ENCODE results near the gene KDM4B. TPM values are rescaled to one million over a fixed set of nuclear protein-coding genes. Genes with fewer than 3 reads are reported as not detected.

The KDM4B gene
- total and polyA plus RNA-seq, 7 donors = 7.2 to 46.5 (median 21.4) TPM

DNA sequence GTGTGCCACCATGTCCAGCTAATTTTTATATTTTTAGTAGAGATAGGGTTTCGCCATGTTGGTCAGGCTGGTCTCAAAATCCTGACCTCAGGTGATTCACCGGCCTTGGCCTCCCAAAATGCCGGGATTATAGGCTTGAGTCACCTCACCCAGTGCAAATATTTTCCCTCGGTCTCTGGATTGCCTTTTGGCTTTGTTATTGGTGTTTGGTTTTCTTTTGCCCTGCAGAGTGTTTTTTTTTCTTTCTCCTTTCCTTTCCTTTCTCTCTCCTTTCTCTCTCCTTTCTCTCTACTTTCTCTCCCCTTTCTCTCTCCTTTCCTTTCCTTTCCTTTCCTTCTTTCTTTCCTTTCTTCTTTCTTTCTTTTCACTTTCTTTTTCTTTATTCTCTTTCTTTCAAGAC lies 33.2 kb downstream of the KDM4B start:
- WGBS, 2 donors = 31 to 79% methylated on average over 4 of the region's 4 CpGs
- DNase-seq = no peak
- Histone ChIP-seq H3K36me3 (no peaks in the 10 kb centered on the region), H3K4me1 (peaks cover 0 to 8% (median 4%) of the 10 kb centered on the region in 4 donors), H3K27me3 (no peaks in the 10 kb centered on the region), H3K9me3 (no peaks in the 10 kb centered on the region), H3K27ac (no peak overlapping the region), H3K4me3 (no peak overlapping the region)
- intact Hi-C loops (cut with DNase I) = no loop called here
- TF ChIP-seq POLR2AphosphoS5 (IDR thresholded peaks at IDR 0.05) = no peak
- TF ChIP-seq, protein P1, sequence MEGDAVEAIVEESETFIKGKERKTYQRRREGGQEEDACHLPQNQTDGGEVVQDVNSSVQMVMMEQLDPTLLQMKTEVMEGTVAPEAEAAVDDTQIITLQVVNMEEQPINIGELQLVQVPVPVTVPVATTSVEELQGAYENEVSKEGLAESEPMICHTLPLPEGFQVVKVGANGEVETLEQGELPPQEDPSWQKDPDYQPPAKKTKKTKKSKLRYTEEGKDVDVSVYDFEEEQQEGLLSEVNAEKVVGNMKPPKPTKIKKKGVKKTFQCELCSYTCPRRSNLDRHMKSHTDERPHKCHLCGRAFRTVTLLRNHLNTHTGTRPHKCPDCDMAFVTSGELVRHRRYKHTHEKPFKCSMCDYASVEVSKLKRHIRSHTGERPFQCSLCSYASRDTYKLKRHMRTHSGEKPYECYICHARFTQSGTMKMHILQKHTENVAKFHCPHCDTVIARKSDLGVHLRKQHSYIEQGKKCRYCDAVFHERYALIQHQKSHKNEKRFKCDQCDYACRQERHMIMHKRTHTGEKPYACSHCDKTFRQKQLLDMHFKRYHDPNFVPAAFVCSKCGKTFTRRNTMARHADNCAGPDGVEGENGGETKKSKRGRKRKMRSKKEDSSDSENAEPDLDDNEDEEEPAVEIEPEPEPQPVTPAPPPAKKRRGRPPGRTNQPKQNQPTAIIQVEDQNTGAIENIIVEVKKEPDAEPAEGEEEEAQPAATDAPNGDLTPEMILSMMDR (IDR thresholded peaks at IDR 0.05) = no peak
- TF ChIP-seq EP300 (IDR thresholded peaks at IDR 0.05) = no peak
- no peak for TF ChIP-seq POLR2A (IDR thresholded peaks at IDR 0.05)

DNA sequence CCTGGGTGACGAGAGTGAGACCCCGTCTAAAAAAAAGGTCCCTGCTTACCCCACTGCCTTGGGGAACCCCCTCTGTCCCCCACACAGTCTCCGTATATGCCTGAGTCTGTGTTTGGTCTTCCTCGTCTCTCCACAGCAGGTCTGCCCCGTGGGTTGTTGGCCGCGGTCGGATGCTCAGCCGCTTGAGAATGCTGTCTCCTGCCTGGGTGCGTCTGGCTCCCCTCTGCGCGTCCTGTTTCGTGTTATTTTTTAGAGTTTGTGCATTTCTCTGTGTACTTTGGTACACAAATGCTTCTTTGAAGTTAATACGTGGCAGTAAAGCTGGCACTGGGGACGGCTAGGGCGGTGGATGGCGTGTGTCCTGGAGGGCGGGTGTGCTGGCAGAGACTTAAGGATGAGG lies 34.9 kb downstream of the KDM4B start:
- 83 to 91% methylated on average over 18 of the region's 18 CpGs for WGBS, 2 donors
- intact Hi-C loops (cut with DNase I) = no loop called here

DNA sequence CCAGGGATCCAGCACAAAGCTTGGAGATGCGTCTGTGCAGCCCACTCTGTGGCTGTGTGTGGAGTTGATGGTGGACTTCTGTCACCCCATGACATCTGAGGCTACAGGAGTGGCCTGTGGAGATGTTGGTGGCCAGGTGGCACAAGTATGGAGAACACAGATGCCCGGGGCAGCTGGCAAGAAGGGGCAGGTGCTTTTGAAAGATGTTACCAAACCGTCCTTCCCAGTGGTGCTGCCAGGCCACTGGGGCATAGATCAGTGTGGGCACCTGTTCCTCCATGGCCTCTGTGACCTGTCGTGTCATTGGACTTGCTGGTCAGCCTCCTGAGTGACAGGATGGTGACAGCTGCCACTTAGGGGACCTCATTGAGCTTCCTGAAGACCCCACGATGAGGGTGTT lies 36.2 kb downstream of the KDM4B start:
- H3K27me3 ChIP-seq = no peaks in the 10 kb centered on the region
- WGBS, 2 donors = 85 to 90% methylated on average over 5 of the region's 5 CpGs
- no peak overlapping the region for H3K27ac ChIP-seq
- no peaks in the 10 kb centered on the region for H3K9me3 ChIP-seq
- H3K36me3 ChIP-seq = no peaks in the 10 kb centered on the region
- TF ChIP-seq EP300 (IDR thresholded peaks at IDR 0.05) = no peak
- TF ChIP-seq POLR2A (IDR thresholded peaks at IDR 0.05) = no peak
- TF ChIP-seq, protein P1 (IDR thresholded peaks at IDR 0.05) = no peak
- intact Hi-C loops (cut with DNase I) = no loop called here
- DNase-seq = no peak
- no peak overlapping the region for H3K4me3 ChIP-seq
- H3K4me1 ChIP-seq = peaks cover 0 to 8% (median 4%) of the 10 kb centered on the region in 4 donors

More for the DNA sequence above, 34.9 kb downstream of the KDM4B start:
- no peaks in the 10 kb centered on the region for H3K36me3 ChIP-seq
- H3K9me3 ChIP-seq = no peaks in the 10 kb centered on the region
- H3K27ac ChIP-seq = no peak overlapping the region
- no peak for DNase-seq
- TF ChIP-seq, protein P1 (IDR thresholded peaks at IDR 0.05) = no peak
- TF ChIP-seq POLR2A (IDR thresholded peaks at IDR 0.05) (no peak), EP300 (IDR thresholded peaks at IDR 0.05) (no peak), POLR2AphosphoS5 (IDR thresholded peaks at IDR 0.05) (no peak)
- no peak overlapping the region for H3K4me3 ChIP-seq
- H3K27me3 ChIP-seq = no peaks in the 10 kb centered on the region
- peaks cover 0 to 8% (median 4%) of the 10 kb centered on the region in 4 donors for H3K4me1 ChIP-seq

DNA sequence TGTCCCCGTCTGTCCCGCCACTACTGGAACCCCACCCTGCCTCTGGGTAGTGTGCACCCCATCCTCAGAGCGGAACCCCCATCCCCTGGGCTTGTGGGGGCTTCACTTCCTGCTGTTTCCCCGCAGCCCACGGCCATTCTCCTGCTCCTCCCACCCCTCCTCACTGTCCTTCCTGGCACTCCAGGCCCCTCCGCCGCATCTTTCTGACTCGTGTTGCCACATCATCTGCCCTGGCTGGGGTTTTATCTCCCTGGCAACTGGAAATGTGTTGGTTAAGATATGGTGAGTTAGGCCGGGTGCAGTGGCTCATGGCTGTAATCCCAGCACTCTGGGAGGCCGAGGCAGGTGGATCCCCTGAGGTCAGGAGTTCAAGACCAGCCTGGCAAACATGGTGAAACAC lies 37.3 kb downstream of the KDM4B start:
- no peak for DNase-seq
- Histone ChIP-seq H3K36me3 (no peaks in the 10 kb centered on the region), H3K27ac (no peak overlapping the region), H3K4me3 (no peak overlapping the region), H3K27me3 (no peaks in the 10 kb centered on the region), H3K4me1 (peaks cover 0 to 13% (median 5%) of the 10 kb centered on the region in 4 donors), H3K9me3 (no peaks in the 10 kb centered on the region)
- WGBS, 2 donors = 84 to 85% methylated on average over 10 of the region's 10 CpGs
- TF ChIP-seq POLR2A (IDR thresholded peaks at IDR 0.05) (no peak), POLR2AphosphoS5 (IDR thresholded peaks at IDR 0.05) (no peak)
- TF ChIP-seq, protein P1 (IDR thresholded peaks at IDR 0.05) = no peak
- intact Hi-C loops (cut with DNase I) = no loop called here

DNA sequence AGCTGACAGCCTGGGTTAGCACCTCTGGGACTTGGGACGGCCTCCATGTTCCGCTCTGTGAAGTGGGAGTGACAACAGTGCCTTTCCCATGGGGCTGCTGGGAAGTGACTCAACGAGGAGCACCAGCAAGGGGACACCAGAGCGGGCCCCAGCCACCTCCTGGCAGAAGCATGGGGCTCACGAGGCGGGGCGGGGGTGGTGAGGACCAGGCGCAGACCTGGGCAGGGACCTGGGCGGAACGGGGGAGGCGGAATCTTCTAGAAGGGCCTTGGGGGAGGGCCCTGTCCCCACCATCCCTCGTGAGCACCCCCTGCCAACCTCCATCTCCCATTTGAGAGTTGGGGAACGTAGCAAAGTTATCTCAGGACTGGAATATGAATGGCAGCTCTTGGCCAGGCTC lies 37.9 kb downstream of the KDM4B start:
- Histone ChIP-seq H3K36me3 (no peaks in the 10 kb centered on the region), H3K4me1 (peaks cover 0 to 17% (median 4%) of the 10 kb centered on the region in 4 donors), H3K9me3 (no peaks in the 10 kb centered on the region), H3K27ac (no peak overlapping the region), H3K4me3 (no peak overlapping the region), H3K27me3 (no peaks in the 10 kb centered on the region)
- 92 to 95% methylated on average over 13 of the region's 13 CpGs for WGBS, 2 donors
- intact Hi-C loops (cut with DNase I) = no loop called here
- TF ChIP-seq POLR2A (IDR thresholded peaks at IDR 0.05) = no peak
- no peak for TF ChIP-seq POLR2AphosphoS5 (IDR thresholded peaks at IDR 0.05)
- TF ChIP-seq, protein P1 (IDR thresholded peaks at IDR 0.05) = no peak
- no peak for TF ChIP-seq EP300 (IDR thresholded peaks at IDR 0.05)
- DNase-seq = no peak
